ENCODE data around the gene RAB6D.
"Not testable (repeated sequence)": the region's sequence is repeated elsewhere in the genome, so short reads cannot be mapped to it uniquely, and the experiment has no call there.

DNA sequence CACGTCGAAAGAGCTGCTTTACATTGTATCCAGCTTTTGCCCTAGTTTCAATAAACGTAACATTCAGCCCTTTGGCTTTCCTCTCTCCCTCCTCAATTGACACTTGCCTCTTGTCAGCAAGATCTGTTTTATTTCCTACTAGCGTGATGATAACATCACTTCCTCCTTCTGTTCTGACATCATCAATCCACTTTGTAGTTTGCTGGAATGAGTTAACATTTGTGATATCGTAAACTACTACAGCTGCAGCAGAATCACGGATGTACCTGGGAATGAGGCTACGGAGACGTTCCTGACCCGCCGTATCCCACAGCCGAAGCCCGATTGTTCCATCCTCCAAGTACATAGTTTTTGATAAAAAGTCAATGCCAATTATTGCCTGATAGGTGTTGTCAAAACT is 755 bp downstream of the RAB6D start:
- TF ChIP-seq, protein P1, sequence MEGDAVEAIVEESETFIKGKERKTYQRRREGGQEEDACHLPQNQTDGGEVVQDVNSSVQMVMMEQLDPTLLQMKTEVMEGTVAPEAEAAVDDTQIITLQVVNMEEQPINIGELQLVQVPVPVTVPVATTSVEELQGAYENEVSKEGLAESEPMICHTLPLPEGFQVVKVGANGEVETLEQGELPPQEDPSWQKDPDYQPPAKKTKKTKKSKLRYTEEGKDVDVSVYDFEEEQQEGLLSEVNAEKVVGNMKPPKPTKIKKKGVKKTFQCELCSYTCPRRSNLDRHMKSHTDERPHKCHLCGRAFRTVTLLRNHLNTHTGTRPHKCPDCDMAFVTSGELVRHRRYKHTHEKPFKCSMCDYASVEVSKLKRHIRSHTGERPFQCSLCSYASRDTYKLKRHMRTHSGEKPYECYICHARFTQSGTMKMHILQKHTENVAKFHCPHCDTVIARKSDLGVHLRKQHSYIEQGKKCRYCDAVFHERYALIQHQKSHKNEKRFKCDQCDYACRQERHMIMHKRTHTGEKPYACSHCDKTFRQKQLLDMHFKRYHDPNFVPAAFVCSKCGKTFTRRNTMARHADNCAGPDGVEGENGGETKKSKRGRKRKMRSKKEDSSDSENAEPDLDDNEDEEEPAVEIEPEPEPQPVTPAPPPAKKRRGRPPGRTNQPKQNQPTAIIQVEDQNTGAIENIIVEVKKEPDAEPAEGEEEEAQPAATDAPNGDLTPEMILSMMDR (IDR thresholded peaks at IDR 0.05 in 2 of 3, conservative IDR thresholded peaks at IDR 0.05 in 1 of 3; ENCODE audit: insufficient read depth in 2 of 3, low read depth in 1 of 3, low read length in 3 of 3), result not testable (repeated sequence)
- not testable (repeated sequence) for TF ChIP-seq MEF2D (tag; conservative IDR thresholded peaks at IDR 0.05; ENCODE audit: low read depth)

Data from K562 (cell line).